Retinal pigment epithelial cell (primary cell): ENCODE measurements around the gene TENM4.

Source experiments
- DNase-seq: peaks from one replicate; pipeline ENCODE4 v3.0.0-alpha.2; 2010; ENCODE audit warnings: low read depth
- H3K4me3 ChIP-seq: 2 replicates; pipeline ENCODE4 v1.5.1; 2011; ENCODE audit warnings: mild to moderate bottlenecking, low read length, control low read depth, moderate library complexity
- TF ChIP-seq, protein P1 (sequence below): conservative IDR thresholded peaks from 2 replicates; pipeline ENCODE4 v1.5.1; 2011; ENCODE audit warnings: low read depth, low read length, control low read depth, inconsistent platforms

The TENM4 gene

DNA sequence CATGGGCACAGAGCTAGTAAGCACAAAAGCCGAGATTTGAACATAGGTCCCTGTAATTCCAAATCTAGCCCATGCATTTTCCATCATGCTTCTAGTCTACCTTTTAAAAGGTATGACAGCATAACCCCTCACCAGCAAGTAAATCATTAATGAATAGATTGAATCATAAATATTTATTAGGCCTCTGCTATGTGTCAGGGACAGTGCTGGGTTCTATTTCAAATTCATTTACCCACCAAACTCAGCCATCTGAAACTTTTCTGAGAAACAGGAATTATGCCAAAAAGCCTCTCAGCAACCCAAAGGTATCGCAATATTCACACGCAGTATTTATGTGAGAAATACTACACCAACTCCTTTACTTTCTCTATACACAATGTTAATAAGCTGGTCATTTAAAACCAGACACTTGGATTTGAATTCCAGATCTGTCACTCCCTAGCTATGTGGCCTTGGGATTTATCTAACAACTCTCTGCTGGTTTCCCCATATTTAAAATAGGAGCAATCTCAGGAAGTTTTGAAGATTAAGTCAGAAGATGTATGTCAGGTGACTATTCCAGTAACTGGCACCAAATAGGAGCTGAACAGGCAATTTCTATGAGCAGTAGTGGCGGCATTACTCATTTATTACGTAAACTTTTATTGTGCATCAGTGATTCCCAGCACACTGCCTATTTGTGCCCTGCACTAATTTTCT, 191.4 kb downstream of the TENM4 start:
- H3K4me3 ChIP-seq: no peak overlapping the region

DNA sequence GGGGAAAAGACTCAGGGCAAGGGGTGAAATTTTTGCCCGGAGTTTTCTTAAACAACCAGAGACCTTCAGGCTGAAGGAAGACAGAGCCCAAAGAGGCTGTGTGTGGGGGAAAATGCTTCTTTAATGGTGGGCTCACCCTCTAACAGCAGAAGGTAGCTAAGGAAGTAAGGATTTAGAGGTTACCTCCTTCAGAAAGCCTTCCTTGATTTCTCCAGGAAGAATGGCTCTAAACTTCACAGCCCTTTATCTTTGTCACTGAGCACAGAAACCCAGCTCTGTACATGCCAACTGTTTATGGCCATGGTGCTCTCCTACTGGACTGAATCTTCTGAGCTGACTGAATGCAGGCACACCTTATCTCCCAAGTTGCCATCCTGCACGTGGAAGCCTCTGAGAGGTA, 196.0 kb downstream of the TENM4 start:
- TF ChIP-seq, protein P1, sequence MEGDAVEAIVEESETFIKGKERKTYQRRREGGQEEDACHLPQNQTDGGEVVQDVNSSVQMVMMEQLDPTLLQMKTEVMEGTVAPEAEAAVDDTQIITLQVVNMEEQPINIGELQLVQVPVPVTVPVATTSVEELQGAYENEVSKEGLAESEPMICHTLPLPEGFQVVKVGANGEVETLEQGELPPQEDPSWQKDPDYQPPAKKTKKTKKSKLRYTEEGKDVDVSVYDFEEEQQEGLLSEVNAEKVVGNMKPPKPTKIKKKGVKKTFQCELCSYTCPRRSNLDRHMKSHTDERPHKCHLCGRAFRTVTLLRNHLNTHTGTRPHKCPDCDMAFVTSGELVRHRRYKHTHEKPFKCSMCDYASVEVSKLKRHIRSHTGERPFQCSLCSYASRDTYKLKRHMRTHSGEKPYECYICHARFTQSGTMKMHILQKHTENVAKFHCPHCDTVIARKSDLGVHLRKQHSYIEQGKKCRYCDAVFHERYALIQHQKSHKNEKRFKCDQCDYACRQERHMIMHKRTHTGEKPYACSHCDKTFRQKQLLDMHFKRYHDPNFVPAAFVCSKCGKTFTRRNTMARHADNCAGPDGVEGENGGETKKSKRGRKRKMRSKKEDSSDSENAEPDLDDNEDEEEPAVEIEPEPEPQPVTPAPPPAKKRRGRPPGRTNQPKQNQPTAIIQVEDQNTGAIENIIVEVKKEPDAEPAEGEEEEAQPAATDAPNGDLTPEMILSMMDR: no peak
- no peak overlapping the region for H3K4me3 ChIP-seq
- no peak for DNase-seq

More for the DNA sequence above, 191.4 kb downstream of the TENM4 start:
- peak; percentile 93 for DNase-seq
- TF ChIP-seq, protein P1: no peak

DNA sequence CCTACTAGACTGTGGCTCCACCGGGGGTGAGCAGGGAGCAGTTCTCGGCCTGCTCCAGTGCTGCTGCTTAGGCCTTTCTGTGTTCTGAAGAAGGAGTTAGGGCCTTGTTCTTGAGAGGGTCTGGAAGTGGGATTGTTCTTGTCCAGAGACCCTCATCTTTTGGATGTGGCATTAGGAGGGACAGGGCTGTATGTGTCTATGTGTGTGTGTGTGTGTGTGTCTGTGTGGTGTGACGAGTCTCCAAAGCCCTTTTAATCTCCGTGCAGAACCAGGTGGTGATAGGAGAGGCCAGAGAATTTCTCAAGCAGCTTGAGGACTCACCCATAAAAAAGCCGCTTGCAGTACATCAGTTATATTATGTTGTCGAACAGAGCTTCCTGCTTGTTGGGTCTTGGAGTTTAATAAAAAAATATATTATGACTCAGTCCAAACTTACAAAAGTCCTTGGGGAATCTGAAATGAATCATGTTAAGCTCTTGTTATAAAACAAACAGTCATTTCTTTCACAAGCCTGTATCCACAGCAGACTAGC, 196.5 kb downstream of the TENM4 start:
- no peak overlapping the region for H3K4me3 ChIP-seq
- TF ChIP-seq, protein P1: no peak
- peak; percentile 91 for DNase-seq

DNA sequence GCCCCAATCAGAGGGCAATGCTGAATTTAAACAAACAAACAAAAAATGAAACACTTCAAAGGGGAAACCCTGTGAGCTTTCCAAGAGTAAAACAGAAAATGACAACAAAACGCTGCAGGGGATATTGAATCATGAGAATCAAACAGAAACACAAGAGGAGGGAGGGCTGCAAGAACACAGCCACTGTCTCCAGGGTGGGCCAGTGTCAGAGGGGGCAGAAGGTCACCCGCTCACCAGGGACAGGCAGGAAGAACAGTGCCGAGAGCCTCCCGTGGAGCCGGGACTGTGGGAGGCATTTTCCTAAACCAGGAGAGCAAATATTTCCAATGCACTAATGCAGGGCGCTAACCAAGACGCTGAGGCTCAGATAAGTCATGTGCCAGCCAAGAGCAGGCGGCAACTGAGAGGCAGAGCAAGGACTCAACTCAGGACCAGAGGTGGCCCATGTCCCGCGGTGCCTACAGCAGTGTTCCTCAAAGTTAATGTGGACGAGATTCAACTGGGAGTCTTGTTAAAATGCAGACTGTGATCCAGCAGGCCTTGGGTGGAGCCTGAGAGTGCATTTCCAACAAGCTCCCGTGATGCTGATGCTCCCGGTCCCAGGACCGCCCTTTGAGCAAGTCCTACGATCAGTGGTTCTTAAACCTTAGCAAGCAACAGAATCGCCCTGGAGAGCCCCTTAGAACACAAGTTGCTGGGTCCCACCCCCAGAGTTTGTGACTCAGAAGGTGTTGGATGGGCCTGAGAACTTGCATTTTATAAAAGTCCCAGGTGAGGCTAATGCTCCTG, 197.2 kb downstream of the TENM4 start:
- TF ChIP-seq, protein P1: no peak
- no peak overlapping the region for H3K4me3 ChIP-seq
- no peak for DNase-seq

DNA sequence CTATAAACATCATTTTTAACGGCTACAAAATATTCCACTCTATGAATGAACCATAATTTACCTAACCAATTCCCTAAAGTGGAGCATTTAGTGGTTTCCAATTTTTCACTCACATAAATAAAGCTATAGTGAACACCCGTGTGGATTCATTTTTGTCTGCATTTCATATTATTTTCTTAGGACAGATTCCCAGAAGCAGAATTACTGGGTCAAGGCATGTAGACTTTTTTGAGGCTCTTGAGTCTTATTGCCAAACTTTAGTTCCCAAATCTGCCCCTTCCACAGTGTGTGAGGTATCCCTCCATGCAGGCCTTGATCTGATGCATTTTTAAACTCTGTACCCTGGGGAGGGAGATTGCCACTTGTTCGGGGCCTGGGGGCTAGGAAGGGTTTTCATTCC, 198.2 kb downstream of the TENM4 start:
- TF ChIP-seq, protein P1: no peak
- no peak overlapping the region for H3K4me3 ChIP-seq
- no peak for DNase-seq

DNA sequence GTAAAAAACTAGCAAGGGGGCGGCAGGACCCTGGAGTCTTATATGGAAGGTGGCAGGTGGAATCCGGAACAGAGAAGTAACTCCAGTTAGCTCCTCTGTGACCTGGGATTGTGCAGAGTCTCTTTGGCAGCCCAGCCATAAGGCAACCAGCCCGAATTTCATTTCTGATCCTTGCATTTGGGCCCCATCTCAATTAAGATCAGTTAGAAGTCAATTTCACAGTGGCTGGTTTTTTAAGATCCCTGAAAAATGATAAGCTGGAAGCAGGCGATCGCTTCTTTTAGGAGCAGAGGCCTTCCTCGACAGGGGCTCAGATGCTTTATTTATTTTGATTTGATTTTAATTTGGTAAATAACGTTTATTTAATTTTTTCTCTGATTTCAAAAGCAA, 199.0 kb downstream of the TENM4 start:
- TF ChIP-seq, protein P1: no peak
- no peak overlapping the region for H3K4me3 ChIP-seq

More for the DNA sequence above, 199.0 kb downstream of the TENM4 start:
- DNase-seq: no peak
